Islet precursor cell (in vitro differentiated cells): Measurements from ENCODE around the gene LIPC.

Experiments
- DNase-seq: peaks from one replicate; pipeline ENCODE4 v3.0.0-alpha.2; 2018

LIPC gene

GRCh38 chr15:58431221-58432149 lies at the start of gene LIPC:
LIPC (plus strand) TSS chr15:58431991; CDS start chr15:58432033, 42 bp downstream.
- no peak for DNase-seq

- DNase-seq = no peak
Observed at GRCh38 chr15:58383876-58384275, 47.9 kb upstream of the LIPC start.

GRCh38 chr15:58384667-58385066 lies 47.1 kb upstream of the LIPC start:
- DNase-seq = no peak

- DNase-seq = no peak
Observed at GRCh38 chr15:58386081-58386480, 45.7 kb upstream of the LIPC start.

- DNase-seq = no peak
Observed at GRCh38 chr15:58386641-58387040, 45.1 kb upstream of the LIPC start.

GRCh38 chr15:58387130-58387529 lies 44.7 kb upstream of the LIPC start:
- DNase-seq = no peak

- DNase-seq = no peak
Observed at GRCh38 chr15:58388211-58388610, 43.6 kb upstream of the LIPC start.

GRCh38 chr15:58390118-58390517 lies 41.7 kb upstream of the LIPC start:
- DNase-seq = no peak

- DNase-seq = no peak
Observed at GRCh38 chr15:58390655-58391054, 41.1 kb upstream of the LIPC start.

GRCh38 chr15:58391088-58391487 lies 40.7 kb upstream of the LIPC start:
- DNase-seq = peak; percentile 70

- DNase-seq = no peak
Observed at GRCh38 chr15:58392141-58392540, 39.6 kb upstream of the LIPC start.

GRCh38 chr15:58392611-58393161 lies 39.1 kb upstream of the LIPC start:
- peak; percentile 93 for DNase-seq

- peak; percentile 67 for DNase-seq
Observed at GRCh38 chr15:58393241-58393662, 38.5 kb upstream of the LIPC start.

- DNase-seq = no peak
Observed at GRCh38 chr15:58396181-58396580, 35.6 kb upstream of the LIPC start.

GRCh38 chr15:58398071-58398470 lies 33.7 kb upstream of the LIPC start:
- peak; percentile 79 for DNase-seq

- DNase-seq = no peak
Observed at GRCh38 chr15:58398643-58399042, 33.1 kb upstream of the LIPC start.

- DNase-seq = no peak
Observed at GRCh38 chr15:58399739-58400138, 32.1 kb upstream of the LIPC start.

- no peak for DNase-seq
Observed at GRCh38 chr15:58401276-58401675, 30.5 kb upstream of the LIPC start.

GRCh38 chr15:58401991-58402649 lies 29.7 kb upstream of the LIPC start:
- DNase-seq = no peak

- no peak for DNase-seq
Observed at GRCh38 chr15:58403581-58403980, 28.2 kb upstream of the LIPC start.

GRCh38 chr15:58404020-58404419 lies 27.8 kb upstream of the LIPC start:
- no peak for DNase-seq

GRCh38 chr15:58404722-58405121 lies 27.1 kb upstream of the LIPC start:
- no peak for DNase-seq

- no peak for DNase-seq
Observed at GRCh38 chr15:58405865-58406264, 25.9 kb upstream of the LIPC start.

GRCh38 chr15:58406811-58407210 lies 25.0 kb upstream of the LIPC start:
- no peak for DNase-seq
